HCT116 (cell line): ENCODE measurements around the gene RRBP1. TPM values are rescaled to one million over a fixed set of nuclear protein-coding genes. Genes with fewer than 3 reads are reported as not detected.

ENCODE experiments used
- ATAC-seq: fragments of 200-7000 bp; cut with Tn5 transposase; 2 replicates; pipeline ENCODE4 v1.9.1; 2020; ENCODE audit warnings: mild to moderate bottlenecking, moderate library complexity
- BruUV-seq: library from RNA; stranded (reverse); fragments of 400-500 nt; replicated peaks from 2 replicates; lab custom pipeline; 2021; lab: Mats Ljungman, UMichigan
- CTCF ChIA-PET: fragments of 300-600 bp; sonication (Branson Sonifier 250); formaldehyde crosslinking; loops from one replicate; lab custom pipeline; 2021; ENCODE audit warnings: antibody characterized with exemption; lab: Charles Lee
- POLR2A ChIA-PET: fragments of 300-600, 350-600 bp; sonication (Branson Sonifier 250); formaldehyde crosslinking; loops from one replicate; lab custom pipeline; 2021; ENCODE audit warnings: antibody characterized with exemption; lab: Charles Lee
- RAD21 ChIA-PET, 2 experiments: fragments of 300-600 bp; sonication (Branson Sonifier 250); formaldehyde crosslinking; loops; one replicate each; lab custom pipeline; 2023; ENCODE audit warnings: low total read pairs in 2 of 2; ENCODE audit not compliant: uncharacterized antibody in 2 of 2, unreplicated experiment in 2 of 2, low non-redundant PET in 1 of 2; lab: Charles Lee
- DNase-seq: peaks from one replicate; pipeline ENCODE4 v3.0.0-alpha.2; 2010; ENCODE audit warnings: low read depth, low spot score
- H2AFZ ChIP-seq: fragments of 200-600 bp; shearing (Covaris generic), sonication (generic); 2 replicates; pipeline ENCODE4 v1.6.1; 2017; ENCODE audit warnings: low read depth, mixed run types, mixed read lengths, antibody characterized with exemption, low read length; ENCODE audit not compliant: poor library complexity, severe bottlenecking
- H3K27ac ChIP-seq: 2 replicates; pipeline ENCODE4 v1.5.1; 2012; ENCODE audit warnings: low read depth, low read length
- H3K27me3 ChIP-seq: fragments of 200-600 bp; sonication (generic); 2 replicates; pipeline ENCODE4 v1.6.1; 2016; ENCODE audit warnings: mixed run types, low read length, mixed read lengths; ENCODE audit not compliant: insufficient read depth
- H3K36me3 ChIP-seq, 2 experiments: fragments of 200-500 bp in 1 of 2; fragments of 200-600 bp in 1 of 2; sonication (Bioruptor generic) in 1 of 2; sonication (generic) in 1 of 2; 2 replicates each; pipeline versions ENCODE4 v1.5.1 to v1.6.1; 2014 to 2016; ENCODE audit warnings: low read length in 2 of 2, inconsistent platforms in 1 of 2, mixed read lengths in 1 of 2, mixed run types in 1 of 2; ENCODE audit not compliant: insufficient read depth in 2 of 2, control insufficient read depth in 1 of 2
- H3K4me1 ChIP-seq, 2 experiments: fragments of 200-600 bp in 1 of 2; sonication (generic) in 1 of 2; 2 replicates each; pipeline versions ENCODE4 v1.5.1 to v1.6.1; 2012 to 2017; ENCODE audit warnings: low read length in 2 of 2, inconsistent platforms in 1 of 2, mild to moderate bottlenecking in 1 of 2, mixed read lengths in 1 of 2, mixed run types in 1 of 2, moderate library complexity in 1 of 2; ENCODE audit not compliant: insufficient read depth in 2 of 2, control insufficient read depth in 1 of 2
- H3K4me2 ChIP-seq: fragments of 200-600 bp; sonication (generic); 2 replicates; pipeline ENCODE4 v1.6.1; 2017; ENCODE audit warnings: mixed run types, low read length, mixed read lengths
- H3K4me3 ChIP-seq, 2 experiments: fragments of 200-600 bp in 1 of 2; sonication (generic) in 1 of 2; replicated peaks in 1 of 2; 2 replicates each; pipeline ENCODE4 v1.5.1; 2011 to 2016; ENCODE audit warnings: low read length in 2 of 2, control low read depth in 1 of 2, low read depth in 1 of 2, mild to moderate bottlenecking in 1 of 2, mixed read lengths in 1 of 2, mixed run types in 1 of 2
- H3K79me2 ChIP-seq: fragments of 200-600 bp; sonication (generic); 2 replicates; pipeline ENCODE4 v1.6.1; 2017; ENCODE audit warnings: mild to moderate bottlenecking, mixed run types, low read length, moderate library complexity, mixed read lengths; ENCODE audit not compliant: insufficient read depth
- H3K9ac ChIP-seq: fragments of 200-600 bp; sonication (generic); 2 replicates; pipeline ENCODE4 v1.6.1; 2016; ENCODE audit warnings: low read length, mixed read lengths
- H3K9me2 ChIP-seq: fragments of 200-600 bp; sonication (generic), shearing (Covaris generic); 2 replicates; pipeline ENCODE4 v1.6.1; 2017; ENCODE audit warnings: mixed run types, mild to moderate bottlenecking, moderate library complexity; ENCODE audit not compliant: insufficient read depth
- H3K9me3 ChIP-seq, 2 experiments: fragments of 200-500 bp in 1 of 2; fragments of 200-600 bp in 1 of 2; sonication (Bioruptor generic) in 1 of 2; sonication (generic) in 1 of 2; 2 replicates each; pipeline ENCODE4 v1.6.1; 2014 to 2017; ENCODE audit warnings: low read length in 2 of 2, mixed read lengths in 2 of 2, inconsistent platforms in 1 of 2, low read depth in 1 of 2, mild to moderate bottlenecking in 1 of 2, mixed run types in 1 of 2, moderate library complexity in 1 of 2; ENCODE audit not compliant: control insufficient read depth in 1 of 2, insufficient read depth in 1 of 2
- H4K20me1 ChIP-seq: fragments of 200-600 bp; sonication (generic), shearing (Covaris generic); 2 replicates; pipeline ENCODE4 v1.6.1; 2017; ENCODE audit warnings: mixed run types, mild to moderate bottlenecking, moderate library complexity; ENCODE audit not compliant: insufficient read depth
- CBX3 ChIP-seq: IDR thresholded peaks from 2 replicates; pipeline ENCODE4 v1.6.1; 2012; ENCODE audit warnings: low read depth
- EZH2 ChIP-seq: fragments of 200-600 bp; sonication (generic); IDR thresholded peaks from 2 replicates; pipeline ENCODE4 v1.6.1; 2017; ENCODE audit warnings: antibody characterized with exemption, mixed run types
- EZH2phosphoT487 ChIP-seq: fragments of 200-600 bp; IDR thresholded peaks from 2 replicates; pipeline ENCODE4 v1.6.1; 2018; ENCODE audit warnings: antibody characterized with exemption, borderline replicate concordance
- MAX ChIP-seq: IDR thresholded peaks from 2 replicates; pipeline ENCODE4 v1.6.1; 2012
- RAD21 ChIP-seq: IDR thresholded peaks from 2 replicates; pipeline ENCODE4 v1.6.1; 2012; ENCODE audit warnings: low read depth, mild to moderate bottlenecking
- SIN3A ChIP-seq: IDR thresholded peaks from 2 replicates; pipeline ENCODE4 v1.6.1; 2012; ENCODE audit warnings: low read depth
- SP1 ChIP-seq: IDR thresholded peaks from 2 replicates; pipeline ENCODE4 v1.6.1; 2012; ENCODE audit warnings: low read depth
- TCF7L2 ChIP-seq: IDR thresholded peaks from 2 replicates; pipeline ENCODE4 v1.7.0; 2011; ENCODE audit warnings: borderline replicate concordance, inconsistent platforms; ENCODE audit not compliant: insufficient read depth, insufficient read length; ENCODE audit errors: extremely low read depth
- ZBTB33 ChIP-seq: IDR thresholded peaks from 2 replicates; pipeline ENCODE4 v1.6.1; 2011; ENCODE audit warnings: mild to moderate bottlenecking, low read length, moderate library complexity; ENCODE audit not compliant: insufficient replicate concordance; ENCODE audit errors: extremely low read depth
- intact Hi-C: fragments of 100-400 bp; cut with micrococcal nuclease; formaldehyde crosslinking; loops from 2 replicates; pipeline ENCODE4 v1.10.0; 2022
- total RNA-seq: library from RNA; stranded (reverse); gene quantifications from one replicate; pipeline ENCODE4 v1.2.1, GENCODE V29; 2021; ENCODE audit not compliant: unreplicated experiment

Gene RRBP1
- total RNA-seq, 1 experiment from 2014 or later, result 123 TPM

- H2AFZ ChIP-seq, result no peak overlapping the region
- H3K9me2 ChIP-seq, result no peaks in the 10 kb centered on the region
- 0 out of 4 replicates have a peak, but pooled peaks cover 2 to 10% of the 10 kb centered on the region in 2 experiments for H3K36me3 ChIP-seq
- H3K9me3 ChIP-seq, result no peaks in the 10 kb centered on the region
- ChIA-PET POLR2A (no interaction called here), CTCF (interaction anchor here (1.0 kb wide), 1 partner anchor 16 kb away, joined by 3 read pairs; no protein-coding TSS in a partner anchor), RAD21 (no interaction called here)
- no peak overlapping the region for H3K4me3 ChIP-seq
- peaks cover 88% of the 10 kb centered on the region for H3K79me2 ChIP-seq
- no peak overlapping the region for H3K9ac ChIP-seq
- H3K4me2 ChIP-seq, result no peak overlapping the region
- H4K20me1 ChIP-seq, result no peaks in the 10 kb centered on the region; the same call in 1 of the 2 replicates
- no peak for ATAC-seq
- no peaks in the 10 kb centered on the region; a peak in 1 of 4 replicates for H3K4me1 ChIP-seq
- no peak for DNase-seq
- intact Hi-C loops, result no loop called here
- no peak overlapping the region for H3K27ac ChIP-seq
- no peak for TF ChIP-seq SP1
- no peak for TF ChIP-seq SIN3A
- TF ChIP-seq ZBTB33, result no peak
- TF ChIP-seq CBX3, result no peak
- no peaks in the 10 kb centered on the region for H3K27me3 ChIP-seq
- BruUV-seq, result no TSS peak
Observed at GRCh38 chr20:17666481-17666880, 15.6 kb downstream of the RRBP1 start.

GRCh38 chr20:17665756-17666155, 16.3 kb downstream of the RRBP1 start:
- ATAC-seq, result no peak
- RAD21 ChIA-PET, result no interaction called here
- H3K79me2 ChIP-seq, result peaks cover 88% of the 10 kb centered on the region
- no peak for TF ChIP-seq TCF7L2
- TF ChIP-seq EZH2, result no peak
- TF ChIP-seq SP1, result no peak
- TF ChIP-seq MAX, result no peak
- no peak for TF ChIP-seq EZH2phosphoT487
- no peak for TF ChIP-seq SIN3A
- TF ChIP-seq RAD21, result no peak
- TF ChIP-seq, all 23 proteins: peak for 0
- no peak for DNase-seq
- ChIA-PET CTCF (interaction anchor here (1.0 kb wide), 2 partner anchors 17 kb away, joined by 3 read pairs; no protein-coding TSS in a partner anchor), POLR2A (interaction anchor here (1.4 kb wide), 1 partner anchor 17 kb away, joined by 3 read pairs; the partner anchor contains the start of gene RRBP1)
- H3K4me3 ChIP-seq, result no peak overlapping the region
- H3K9me3 ChIP-seq, result no peaks in the 10 kb centered on the region
- H3K9ac ChIP-seq, result no peak overlapping the region
- no peaks in the 10 kb centered on the region; a peak in 1 of 4 replicates for H3K4me1 ChIP-seq
- no peaks in the 10 kb centered on the region for H3K27me3 ChIP-seq
- no peak overlapping the region for H3K27ac ChIP-seq
- intact Hi-C loops, result no loop called here
- no peaks in the 10 kb centered on the region; the same call in 1 of the 2 replicates for H4K20me1 ChIP-seq
- no TSS peak for BruUV-seq
- H3K9me2 ChIP-seq, result no peaks in the 10 kb centered on the region
- no peak overlapping the region for H2AFZ ChIP-seq
- no peak overlapping the region for H3K4me2 ChIP-seq
- H3K36me3 ChIP-seq, result peaks cover 2 to 8% of the 10 kb centered on the region in 2 experiments; a peak in 1 of 4 replicates
